ENCODE results near the gene APOBEC3A. TPM values are rescaled to one million over a fixed set of nuclear protein-coding genes. Genes with fewer than 3 reads are reported as not detected.

APOBEC3A gene
- polyA plus RNA-seq, 1 experiment: not detected

DNA sequence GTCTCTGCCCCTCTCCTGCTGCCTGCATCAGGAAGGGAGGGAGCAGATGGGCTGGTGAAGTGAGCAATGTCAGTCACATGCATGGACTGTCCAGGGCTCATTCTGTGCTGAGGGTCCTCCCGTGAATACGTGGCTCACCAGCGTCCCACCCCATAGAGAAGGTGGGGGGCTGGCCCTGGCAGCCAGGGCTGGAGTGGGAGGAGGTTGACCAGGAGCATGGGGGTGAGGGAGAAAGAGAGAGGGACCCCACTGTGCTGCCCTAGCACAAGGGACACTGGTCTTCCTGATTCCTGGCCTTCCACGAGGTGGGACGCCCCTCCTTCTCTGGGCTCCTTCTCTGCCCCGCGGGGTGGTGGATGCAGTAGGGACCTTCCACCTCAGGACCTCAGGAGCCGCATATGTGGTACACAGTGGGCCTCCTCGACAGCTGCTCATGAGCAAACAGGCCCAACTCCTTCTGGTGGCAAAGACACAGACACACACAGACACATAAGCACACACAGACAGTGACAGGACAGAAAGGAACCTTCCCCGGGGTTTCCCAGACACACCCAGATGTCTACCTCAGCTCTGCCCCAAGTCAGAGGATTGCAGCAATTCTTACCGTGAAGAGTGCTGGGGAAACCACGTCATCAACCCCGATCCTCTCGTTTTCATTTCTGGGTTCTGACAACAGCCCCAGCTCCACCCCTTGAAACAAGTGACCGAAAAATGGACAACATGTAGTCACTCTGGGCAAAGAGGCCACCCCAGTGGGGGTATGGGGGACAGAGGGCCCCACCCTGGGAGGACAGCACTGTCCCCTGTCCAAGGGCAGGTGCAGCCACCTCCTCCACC is 3.6 kb upstream of the APOBEC3A start:
- no peak overlapping the region for H3K27ac ChIP-seq (ENCODE audit: low read depth, low read length)
- H3K27me3 ChIP-seq (ENCODE audit: control insufficient read depth, insufficient read depth, low read length): peaks cover 40% of the 10 kb centered on the region
- TF ChIP-seq, protein P1, sequence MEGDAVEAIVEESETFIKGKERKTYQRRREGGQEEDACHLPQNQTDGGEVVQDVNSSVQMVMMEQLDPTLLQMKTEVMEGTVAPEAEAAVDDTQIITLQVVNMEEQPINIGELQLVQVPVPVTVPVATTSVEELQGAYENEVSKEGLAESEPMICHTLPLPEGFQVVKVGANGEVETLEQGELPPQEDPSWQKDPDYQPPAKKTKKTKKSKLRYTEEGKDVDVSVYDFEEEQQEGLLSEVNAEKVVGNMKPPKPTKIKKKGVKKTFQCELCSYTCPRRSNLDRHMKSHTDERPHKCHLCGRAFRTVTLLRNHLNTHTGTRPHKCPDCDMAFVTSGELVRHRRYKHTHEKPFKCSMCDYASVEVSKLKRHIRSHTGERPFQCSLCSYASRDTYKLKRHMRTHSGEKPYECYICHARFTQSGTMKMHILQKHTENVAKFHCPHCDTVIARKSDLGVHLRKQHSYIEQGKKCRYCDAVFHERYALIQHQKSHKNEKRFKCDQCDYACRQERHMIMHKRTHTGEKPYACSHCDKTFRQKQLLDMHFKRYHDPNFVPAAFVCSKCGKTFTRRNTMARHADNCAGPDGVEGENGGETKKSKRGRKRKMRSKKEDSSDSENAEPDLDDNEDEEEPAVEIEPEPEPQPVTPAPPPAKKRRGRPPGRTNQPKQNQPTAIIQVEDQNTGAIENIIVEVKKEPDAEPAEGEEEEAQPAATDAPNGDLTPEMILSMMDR (IDR thresholded peaks at IDR 0.05; ENCODE audit: low read depth, low read length): no peak
- POLR2A ChIA-PET: no interaction called here
- H3K9me3 ChIP-seq (ENCODE audit: control insufficient read depth, insufficient read depth, low read length): no peaks in the 10 kb centered on the region; the same call in 1 of the 2 replicates
- CTCF ChIA-PET: no interaction called here
- no peak for DNase-seq (ENCODE audit: low read depth, low spot score)
- no peak overlapping the region for H3K4me3 ChIP-seq (ENCODE audit: low read depth, low read length)

DNA sequence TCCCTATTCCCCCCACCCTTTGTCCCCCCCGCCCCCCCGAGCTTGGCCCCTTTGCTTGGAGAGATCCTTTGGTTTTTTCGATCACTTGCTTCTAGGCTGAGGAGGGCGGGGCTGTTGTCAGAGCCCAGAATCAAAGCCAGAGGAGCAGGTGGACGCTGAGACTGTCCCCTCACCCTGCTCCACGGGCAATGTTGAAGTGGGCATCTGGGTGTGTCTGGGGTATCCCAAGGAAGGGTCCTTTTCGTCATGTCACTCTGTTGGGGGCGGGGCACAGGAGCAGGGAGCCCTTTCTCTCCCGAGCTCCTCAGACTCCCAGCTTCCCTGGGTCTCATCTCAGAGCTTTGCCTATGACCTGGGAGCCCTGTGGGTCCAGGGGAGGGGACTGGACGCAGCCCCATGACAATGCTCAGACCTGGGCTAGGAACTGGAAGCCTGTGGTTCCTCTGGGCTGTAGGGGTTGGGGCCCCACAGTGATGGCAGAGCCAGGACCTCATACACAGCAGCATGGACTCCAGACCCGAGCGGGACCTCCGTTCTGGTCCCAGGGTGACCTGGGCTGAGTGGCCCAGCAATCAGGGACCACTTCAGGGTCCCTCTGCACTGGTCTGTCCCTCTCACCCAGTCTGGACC is 2.9 kb upstream of the APOBEC3A start:
- TF ChIP-seq, protein P1 (IDR thresholded peaks at IDR 0.05; ENCODE audit: low read depth, low read length): no peak
- peaks cover 41% of the 10 kb centered on the region for H3K27me3 ChIP-seq (ENCODE audit: control insufficient read depth, insufficient read depth, low read length)
- no peaks in the 10 kb centered on the region; the same call in 1 of the 2 replicates for H3K9me3 ChIP-seq (ENCODE audit: control insufficient read depth, insufficient read depth, low read length)
- DNase-seq (ENCODE audit: low read depth, low spot score): no peak
- no peak overlapping the region for H3K27ac ChIP-seq (ENCODE audit: low read depth, low read length)
- CTCF ChIA-PET: no interaction called here
- POLR2A ChIA-PET: no interaction called here
- no peak overlapping the region for H3K4me3 ChIP-seq (ENCODE audit: low read depth, low read length)

- CTCF ChIA-PET: no interaction called here
- POLR2A ChIA-PET: no interaction called here
- Histone ChIP-seq H3K27me3 (ENCODE audit: control insufficient read depth, insufficient read depth, low read length) (peaks cover 40% of the 10 kb centered on the region), H3K27ac (ENCODE audit: low read depth, low read length) (no peak overlapping the region), H3K4me3 (ENCODE audit: low read depth, low read length) (no peak overlapping the region), H3K9me3 (ENCODE audit: control insufficient read depth, insufficient read depth, low read length) (no peaks in the 10 kb centered on the region; the same call in 1 of the 2 replicates)
- no peak for DNase-seq (ENCODE audit: low read depth, low spot score)
- TF ChIP-seq, protein P1 (IDR thresholded peaks at IDR 0.05; ENCODE audit: low read depth, low read length): no peak
Measured at GRCh38 chr22:38955250-38955905, 2.0 kb upstream of the APOBEC3A start.

DNA sequence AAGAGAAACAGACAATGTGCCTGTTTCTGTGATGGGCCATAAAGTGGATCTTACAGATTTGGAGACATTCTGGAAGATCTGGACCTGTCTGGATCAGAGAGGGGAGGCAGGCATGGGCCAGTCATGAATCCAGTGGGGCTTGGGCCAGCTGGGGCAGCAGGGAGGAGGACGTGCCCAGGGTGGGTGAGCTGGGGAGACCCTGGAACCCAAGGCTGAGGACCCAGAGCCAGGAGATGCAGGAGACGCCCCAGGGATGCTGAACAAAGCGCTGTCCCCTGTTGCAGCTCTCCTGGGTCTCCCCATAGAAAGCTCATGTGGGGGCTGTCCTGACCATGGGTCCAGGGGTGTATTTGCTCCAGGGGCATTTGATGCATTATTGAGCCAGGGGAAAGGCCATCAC is 1.5 kb upstream of the APOBEC3A start:
- Histone ChIP-seq H3K9me3 (ENCODE audit: control insufficient read depth, insufficient read depth, low read length) (no peaks in the 10 kb centered on the region; the same call in 1 of the 2 replicates), H3K27me3 (ENCODE audit: control insufficient read depth, insufficient read depth, low read length) (peaks cover 40% of the 10 kb centered on the region), H3K27ac (ENCODE audit: low read depth, low read length) (no peak overlapping the region), H3K4me3 (ENCODE audit: low read depth, low read length) (no peak overlapping the region)
- DNase-seq (ENCODE audit: low read depth, low spot score): no peak
- ChIA-PET POLR2A (no interaction called here), CTCF (no interaction called here)
- TF ChIP-seq, protein P1 (IDR thresholded peaks at IDR 0.05; ENCODE audit: low read depth, low read length): no peak

DNA sequence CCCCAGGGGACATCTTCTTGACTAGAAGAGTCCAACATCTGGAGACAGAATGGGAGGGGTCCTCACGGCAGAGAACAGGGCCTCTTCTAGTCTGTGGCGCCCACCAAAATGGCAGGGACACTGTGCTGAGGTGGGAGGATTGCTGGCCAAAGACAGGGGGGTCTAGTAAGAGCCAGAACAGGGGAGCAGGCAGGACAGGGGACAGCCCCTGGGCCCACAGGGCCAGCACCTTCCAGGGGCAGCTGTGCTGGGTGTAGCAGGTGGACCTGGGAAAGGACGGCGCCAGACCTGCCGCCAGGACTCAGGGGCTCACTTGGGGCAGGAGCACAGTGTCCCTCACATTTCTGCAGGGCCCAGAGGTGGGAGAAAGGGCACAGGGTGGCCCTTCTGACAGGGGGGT is 858 bp upstream of the APOBEC3A start:
- TF ChIP-seq, protein P1 (IDR thresholded peaks at IDR 0.05; ENCODE audit: low read depth, low read length): no peak
- H3K27me3 ChIP-seq (ENCODE audit: control insufficient read depth, insufficient read depth, low read length): peaks cover 37% of the 10 kb centered on the region
- H3K4me3 ChIP-seq (ENCODE audit: low read depth, low read length): no peak overlapping the region
- H3K9me3 ChIP-seq (ENCODE audit: control insufficient read depth, insufficient read depth, low read length): no peaks in the 10 kb centered on the region; the same call in 1 of the 2 replicates
- DNase-seq (ENCODE audit: low read depth, low spot score): no peak
- ChIA-PET POLR2A (no interaction called here), CTCF (no interaction called here)
- no peak overlapping the region for H3K27ac ChIP-seq (ENCODE audit: low read depth, low read length)

All from AG04450 (cell line).